ENCODE measurements around the gene TBX1.

Gene TBX1

DNA sequence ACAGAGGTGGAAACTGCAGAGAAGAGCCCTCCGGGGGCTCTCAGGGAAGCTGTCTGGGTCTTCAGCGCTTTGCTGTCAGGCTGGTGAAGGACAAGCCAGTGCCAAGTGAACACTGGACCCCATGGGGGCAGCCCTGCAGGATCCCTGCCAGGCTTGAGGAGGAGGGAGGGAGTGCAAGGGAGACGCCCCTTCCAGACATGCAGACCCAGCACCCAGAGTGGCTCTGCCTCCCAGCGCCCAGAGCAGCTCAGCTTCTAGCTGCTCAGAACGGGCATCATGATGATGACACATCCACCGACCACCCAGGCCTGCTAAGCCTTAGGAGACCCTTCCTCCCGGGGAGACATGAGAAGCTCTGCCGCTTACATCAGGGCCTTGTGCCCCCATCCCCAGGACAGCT lies 39.7 kb downstream of the TBX1 start:
- no peak for DNase-seq (ENCODE audit: low spot score)

DNA sequence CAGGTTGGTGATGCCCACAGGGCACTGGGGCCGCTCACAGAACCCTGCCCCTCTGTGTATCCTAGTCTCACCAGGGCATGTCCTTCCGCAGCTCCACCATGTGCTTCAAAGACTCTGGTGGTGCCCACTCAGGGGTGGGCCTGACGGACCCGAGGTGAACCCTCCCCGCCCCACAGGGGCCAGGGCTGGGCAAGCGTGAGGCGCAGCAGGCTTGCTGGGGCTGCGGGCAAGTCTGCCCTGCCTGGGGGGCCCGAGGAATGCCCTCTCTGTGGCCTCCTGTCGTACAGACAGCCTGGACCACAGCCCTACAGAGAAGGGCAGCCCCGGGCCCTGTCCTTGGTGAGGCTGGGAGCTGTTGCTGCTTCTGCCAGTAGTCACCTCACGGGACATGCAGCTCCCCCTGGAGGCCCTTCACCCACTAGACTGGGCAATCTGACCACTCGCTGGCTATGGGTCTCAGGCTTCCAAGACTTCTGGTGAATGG lies 40.2 kb downstream of the TBX1 start:
- no peak for DNase-seq (ENCODE audit: low spot score)

DNA sequence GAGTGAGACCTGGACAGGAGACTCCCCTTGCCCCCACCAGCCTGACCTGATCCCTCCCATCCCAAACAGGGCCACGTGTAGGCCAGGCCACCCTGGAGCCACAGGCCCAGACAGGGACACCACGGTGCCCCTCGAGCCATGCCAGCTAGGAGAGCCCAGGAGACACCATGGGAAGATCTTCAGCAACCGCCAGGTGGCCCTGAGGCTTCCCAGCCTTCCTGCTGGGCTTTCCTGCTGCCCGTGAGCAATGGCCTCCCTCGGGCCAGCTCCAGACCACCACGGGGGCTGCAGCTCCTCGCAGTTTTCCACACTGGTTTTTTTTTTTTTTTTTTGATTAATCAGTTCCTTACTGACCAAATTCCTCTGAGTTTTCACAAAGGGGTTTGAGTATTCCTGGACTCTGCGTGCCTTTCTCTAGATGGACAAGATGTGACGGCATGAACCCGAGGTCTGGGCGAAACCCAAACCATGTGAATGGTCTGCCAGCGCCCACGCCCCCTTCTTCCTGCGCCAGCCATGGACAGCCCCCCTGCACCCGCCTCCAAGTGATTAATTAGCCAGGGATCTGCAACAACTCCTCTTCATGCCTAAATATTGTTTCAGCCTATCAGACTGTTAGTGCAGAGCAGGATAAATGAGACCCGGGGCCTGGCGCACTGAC lies 40.9 kb downstream of the TBX1 start:
- no peak for DNase-seq (ENCODE audit: low spot score)

GRCh38 chr22:19802001-19802893 lies 41.7 kb downstream of the TBX1 start:
- DNase-seq (ENCODE audit: low spot score), result no peak

DNA sequence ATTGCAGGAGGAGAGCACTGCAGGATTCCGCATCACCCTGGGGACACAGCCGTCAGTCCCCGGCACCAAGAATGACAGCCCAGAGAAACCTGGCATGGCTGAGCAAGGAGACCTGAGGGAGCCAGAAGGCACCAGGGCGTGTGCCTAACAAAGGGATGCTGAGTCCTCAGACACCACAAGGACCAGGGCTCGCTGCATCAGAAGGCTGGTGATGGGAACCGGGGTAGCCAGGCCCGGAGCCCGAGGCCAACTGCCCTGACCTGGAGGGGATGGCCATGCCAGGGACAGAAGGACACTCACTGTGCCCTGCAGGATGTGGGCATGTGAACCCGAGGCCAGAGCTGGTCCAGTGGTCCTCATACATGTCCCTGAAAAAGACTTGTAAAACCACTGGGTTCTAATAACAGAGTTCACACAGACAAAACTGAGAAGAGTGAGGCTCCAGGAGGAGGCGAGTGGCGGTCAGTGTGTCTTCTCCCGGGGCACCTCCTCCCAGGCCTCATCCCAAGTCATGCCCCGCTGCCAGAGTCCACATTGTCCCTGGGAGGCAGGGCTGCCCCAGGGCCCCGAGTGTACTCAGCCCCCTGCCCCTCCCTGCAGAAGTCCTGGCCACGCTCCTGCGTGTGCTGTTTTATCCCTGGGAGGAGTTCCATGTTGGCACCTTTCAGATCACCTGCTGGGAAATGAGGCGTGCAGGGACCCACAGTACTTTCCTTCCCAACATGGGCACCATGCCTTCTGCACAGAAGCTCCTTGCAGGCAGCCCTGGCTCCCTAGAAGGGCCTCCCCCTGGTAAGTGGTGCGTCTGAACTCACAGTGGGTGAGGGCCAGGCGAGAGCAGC lies 42.5 kb downstream of the TBX1 start:
- no peak for DNase-seq (ENCODE audit: low spot score)

GRCh38 chr22:19803736-19804267 lies 43.2 kb downstream of the TBX1 start:
- DNase-seq (ENCODE audit: low spot score), result no peak

GRCh38 chr22:19805821-19806212 lies 45.2 kb downstream of the TBX1 start:
- DNase-seq (ENCODE audit: low spot score), result no peak

GRCh38 chr22:19806213-19807160 lies 45.9 kb downstream of the TBX1 start:
- no peak for DNase-seq (ENCODE audit: low spot score)

DNA sequence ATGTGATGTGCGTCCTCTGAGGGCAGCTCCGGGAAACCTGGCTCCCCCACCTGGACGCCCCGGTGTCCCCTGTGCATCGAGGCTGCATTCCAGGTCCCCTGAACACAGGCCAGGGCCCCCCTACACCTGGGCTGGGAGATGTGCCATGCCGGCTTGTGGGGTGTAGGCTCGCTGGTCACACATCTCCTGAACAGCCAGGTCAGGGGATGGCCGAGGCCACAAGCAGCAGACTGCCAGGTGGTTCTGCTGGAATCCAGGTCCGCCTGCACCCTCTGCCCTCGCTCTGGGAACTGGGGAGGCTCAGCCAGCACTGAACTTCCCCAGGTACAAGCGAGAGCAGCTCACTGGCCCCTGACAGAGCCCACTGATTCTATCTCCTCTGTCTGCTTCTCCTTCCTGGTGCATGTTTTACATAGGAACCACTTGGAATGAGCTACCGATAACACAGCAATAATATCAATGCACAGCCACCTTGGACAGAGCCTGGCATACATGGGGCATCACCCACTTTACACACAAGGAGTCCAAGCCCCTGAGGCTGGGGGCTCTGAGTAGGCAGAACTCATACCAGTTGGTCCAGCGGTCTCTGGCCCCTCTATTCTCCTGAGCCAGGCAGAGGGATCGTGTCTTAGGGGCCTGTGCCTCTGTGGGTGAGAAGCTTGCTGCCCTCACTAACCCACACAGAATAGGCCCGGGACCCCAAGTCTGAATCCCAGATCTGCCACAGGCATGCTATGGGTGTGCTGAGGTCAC lies 46.8 kb downstream of the TBX1 start:
- no peak for DNase-seq (ENCODE audit: low spot score)

GRCh38 chr22:19807914-19808872 lies 47.6 kb downstream of the TBX1 start:
- DNase-seq (ENCODE audit: low spot score), result no peak

DNA sequence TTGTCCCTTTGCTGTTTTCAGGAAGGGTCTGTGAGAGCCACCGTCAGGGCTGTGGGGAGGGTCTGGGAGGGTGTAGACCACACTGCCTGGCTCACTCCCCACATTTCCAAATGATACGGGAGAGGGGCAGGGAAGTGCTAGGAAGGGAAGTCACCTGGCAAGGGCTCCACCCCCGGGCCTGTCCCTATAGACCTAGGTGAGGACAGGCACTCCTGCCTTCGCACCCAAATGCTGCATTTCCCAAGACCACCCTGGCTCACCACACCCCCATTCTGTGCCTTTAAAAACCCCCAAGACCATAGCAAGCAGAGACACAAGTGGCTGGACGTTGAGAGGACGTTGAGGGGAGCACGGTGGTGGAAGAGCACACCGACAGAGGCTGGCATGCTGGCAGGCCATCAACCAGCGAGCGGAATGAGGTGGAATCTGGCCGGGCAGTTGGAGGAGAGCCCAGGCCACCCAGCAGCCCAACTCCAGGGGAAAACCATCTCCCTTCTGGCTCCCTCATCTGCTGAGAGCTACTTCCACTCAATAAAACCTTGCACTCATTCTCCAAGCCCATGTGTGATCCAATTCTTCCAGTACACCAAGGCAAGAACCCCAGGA lies 48.4 kb downstream of the TBX1 start:
- DNase-seq (ENCODE audit: low spot score), result no peak

DNA sequence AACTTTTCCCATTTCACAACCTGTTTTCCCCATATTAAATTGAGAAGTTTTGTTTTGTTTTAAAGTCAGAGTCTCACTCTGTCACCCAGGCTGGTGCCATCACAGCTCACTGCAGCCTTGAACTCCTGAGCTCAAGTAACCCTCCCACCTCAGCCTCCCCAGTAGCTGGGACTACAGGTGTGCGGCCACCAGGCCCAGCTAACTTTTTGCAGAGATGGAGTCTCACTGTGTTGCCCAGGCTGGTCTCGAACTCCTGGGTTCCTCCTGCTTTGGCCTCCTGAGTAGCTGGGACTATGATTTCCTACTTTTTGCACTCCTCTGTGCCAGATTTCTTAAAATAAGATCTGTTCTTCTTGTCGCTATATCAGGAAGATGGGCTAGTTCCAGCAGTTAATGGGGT lies 49.2 kb downstream of the TBX1 start:
- DNase-seq (ENCODE audit: low spot score), result no peak

- DNase-seq (ENCODE audit: low spot score), result peak; percentile 36
These were observed 50.0 kb downstream of the TBX1 start for GRCh38 chr22:19810381-19811201.

GRCh38 chr22:19811211-19811621 lies 50.6 kb downstream of the TBX1 start:
- DNase-seq (ENCODE audit: low spot score), result peak; percentile 63

- no peak for DNase-seq (ENCODE audit: low spot score)
These were observed 51.5 kb downstream of the TBX1 start for GRCh38 chr22:19811811-19812771.

- no peak for DNase-seq (ENCODE audit: low spot score)
These were observed 52.3 kb downstream of the TBX1 start for GRCh38 chr22:19812910-19813309.

DNA sequence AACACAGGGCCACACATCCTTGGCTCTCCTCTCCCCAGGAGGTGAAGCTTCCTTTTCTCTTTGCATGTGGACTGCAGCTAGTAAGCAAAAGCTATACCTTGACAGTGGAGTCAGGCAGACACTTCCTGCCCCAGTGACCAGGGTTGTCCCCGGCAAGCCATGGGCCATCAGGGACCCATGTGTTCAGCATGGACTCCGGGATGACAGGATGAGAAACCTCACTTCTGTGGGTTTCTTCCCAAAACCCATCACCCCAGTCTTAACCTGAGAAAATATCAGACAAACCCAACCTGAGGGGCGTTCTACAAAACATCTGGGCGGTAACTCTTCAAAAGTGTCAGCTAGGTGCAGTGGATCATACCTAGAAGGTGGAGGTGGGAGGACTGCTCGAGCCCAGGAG lies 53.9 kb downstream of the TBX1 start:
- no peak for DNase-seq (ENCODE audit: low spot score)

All from left forelimb (tissue), 1 donor.